ENCODE results near the gene P4HTM.

P4HTM gene

GRCh38 chr3:49053543-49053942 is 63.5 kb downstream of the P4HTM start:
- DNase-seq (ENCODE audit: low read depth, low spot score) = no peak

DNA sequence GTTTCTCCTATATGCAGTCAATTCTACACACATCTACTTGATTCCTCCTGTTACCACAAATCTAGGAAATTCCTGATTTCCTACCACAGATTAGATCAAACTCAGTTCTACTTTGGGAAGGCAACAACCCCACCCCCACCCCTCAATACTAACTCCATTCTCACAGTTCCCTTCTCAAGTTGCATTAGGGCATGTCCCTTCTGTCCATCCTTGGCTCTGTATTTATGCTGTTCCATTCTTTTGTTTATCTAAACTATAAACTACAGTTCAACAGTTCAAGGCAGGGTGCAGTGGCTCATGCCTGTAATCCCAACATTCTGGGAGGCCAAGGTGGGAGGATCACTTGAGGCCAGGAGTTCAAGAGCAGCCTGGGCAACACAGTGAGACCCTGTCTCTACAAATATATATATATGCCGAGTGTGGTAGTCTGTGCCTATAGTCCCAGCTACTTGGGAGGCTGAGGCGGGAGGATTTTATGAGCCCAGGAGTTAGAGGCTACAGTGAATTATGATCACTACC is 64.4 kb downstream of the P4HTM start:
- no peak for DNase-seq (ENCODE audit: low read depth, low spot score)

More at GRCh38 chr3:49053543-49053942, 63.5 kb downstream of the P4HTM start:
- H3K4me3 ChIP-seq (ENCODE audit: low read length) = no peak overlapping the region

More for the DNA sequence above, 64.4 kb downstream of the P4HTM start:
- H3K4me3 ChIP-seq (ENCODE audit: low read length) = no peak overlapping the region
